GM20431 (cell line): ENCODE results near the gene YAF2.
"Not testable (repeated sequence)": the region's sequence is repeated elsewhere in the genome, so short reads cannot be mapped to it uniquely, and the experiment has no call there.

Experiments used
- in situ Hi-C: fragments of 300-500 bp; cut with MseI, MboI; formaldehyde crosslinking; loops from one replicate; pipeline ENCODE4 v1.15.0; 2020; ENCODE audit warnings: low sequenced_read_pairs; ENCODE audit not compliant: unreplicated experiment

Gene YAF2

GRCh38 chr12:42255866-42256261 is 17.8 kb upstream of the YAF2 start:
- in situ Hi-C loops, result no loop called here

- in situ Hi-C loops, result no loop called here
These were observed 17.3 kb upstream of the YAF2 start for GRCh38 chr12:42255221-42255865.

GRCh38 chr12:42252645-42253044 is 14.6 kb upstream of the YAF2 start:
- in situ Hi-C loops, result not testable (repeated sequence)

GRCh38 chr12:42249033-42249432 is 11.0 kb upstream of the YAF2 start:
- in situ Hi-C loops, result not testable (repeated sequence)

GRCh38 chr12:42240131-42240750 is 2.2 kb upstream of the YAF2 start:
- in situ Hi-C loops, result no loop called here

- in situ Hi-C loops, result no loop called here
These were observed 202 bp downstream of the YAF2 start for GRCh38 chr12:42237853-42238239.

- in situ Hi-C loops, result no loop called here
These were observed 796 bp downstream of the YAF2 start for GRCh38 chr12:42237052-42237852.

- in situ Hi-C loops, result no loop called here
These were observed 2.0 kb downstream of the YAF2 start for GRCh38 chr12:42236017-42236416.

GRCh38 chr12:42235426-42235825 is 2.6 kb downstream of the YAF2 start:
- in situ Hi-C loops, result no loop called here

GRCh38 chr12:42234970-42235369 is 3.1 kb downstream of the YAF2 start:
- in situ Hi-C loops, result no loop called here

- in situ Hi-C loops, result not testable (repeated sequence)
These were observed 10.5 kb downstream of the YAF2 start for GRCh38 chr12:42227525-42227924.

GRCh38 chr12:42224501-42224900 is 13.5 kb downstream of the YAF2 start:
- in situ Hi-C loops, result not testable (repeated sequence)

GRCh38 chr12:42222724-42223123 is 15.3 kb downstream of the YAF2 start:
- in situ Hi-C loops, result no loop called here

GRCh38 chr12:42221726-42222125 is 16.3 kb downstream of the YAF2 start:
- in situ Hi-C loops, result no loop called here

GRCh38 chr12:42217656-42218055 is 20.4 kb downstream of the YAF2 start:
- in situ Hi-C loops, result no loop called here

- in situ Hi-C loops, result no loop called here
These were observed 21.3 kb downstream of the YAF2 start for GRCh38 chr12:42216737-42217136.

GRCh38 chr12:42215759-42216158 is 22.3 kb downstream of the YAF2 start:
- in situ Hi-C loops, result not testable (repeated sequence)

- in situ Hi-C loops, result no loop called here
These were observed 24.1 kb downstream of the YAF2 start for GRCh38 chr12:42213954-42214426.

- in situ Hi-C loops, result no loop called here
These were observed 25.0 kb downstream of the YAF2 start for GRCh38 chr12:42213023-42213422.

- in situ Hi-C loops, result no loop called here
These were observed 29.5 kb downstream of the YAF2 start for GRCh38 chr12:42208574-42208973.

GRCh38 chr12:42204819-42205218 is 33.2 kb downstream of the YAF2 start:
- in situ Hi-C loops, result no loop called here
